Hepatocyte (in vitro differentiated cells): ENCODE measurements around the gene ZFPM1. TPM values are rescaled to one million over a fixed set of nuclear protein-coding genes. Genes with fewer than 3 reads are reported as not detected.

Source experiments
- DNase-seq: peaks from one replicate; pipeline ENCODE4 v3.0.0-alpha.2; 2016; ENCODE audit warnings: low spot score
- H2AFZ ChIP-seq: fragments of 200-600 bp; sonication (generic); 2 replicates; pipeline ENCODE4 v1.6.0; 2016; ENCODE audit warnings: antibody characterized with exemption, mild to moderate bottlenecking
- H3K27ac ChIP-seq: fragments of 200-600 bp; sonication (generic); 2 replicates; pipeline ENCODE4 v1.5.1; 2016; ENCODE audit warnings: mild to moderate bottlenecking
- H3K27me3 ChIP-seq: fragments of 200-600 bp; sonication (generic); 2 replicates; pipeline ENCODE4 v1.6.1; 2016
- H3K36me3 ChIP-seq: fragments of 200-600 bp; sonication (generic); replicated peaks from 2 replicates; pipeline ENCODE4 v1.5.1; 2016; ENCODE audit warnings: low read depth; ENCODE audit not compliant: insufficient read depth
- H3K4me1 ChIP-seq: fragments of 200-600 bp; sonication (generic); 2 replicates; pipeline ENCODE4 v1.5.1; 2016; ENCODE audit warnings: mild to moderate bottlenecking, moderate library complexity; ENCODE audit not compliant: insufficient read depth
- H3K4me2 ChIP-seq: fragments of 200-600 bp; sonication (generic); 2 replicates; pipeline ENCODE4 v1.6.0; 2016
- H3K4me3 ChIP-seq: fragments of 200-600 bp; sonication (generic); 2 replicates; pipeline ENCODE4 v1.5.1; 2016; ENCODE audit warnings: mild to moderate bottlenecking
- H3K79me2 ChIP-seq: fragments of 200-600 bp; sonication (generic); 2 replicates; pipeline ENCODE4 v1.6.0; 2017; ENCODE audit warnings: mild to moderate bottlenecking
- H3K9me2 ChIP-seq: fragments of 200-600 bp; sonication (generic); replicated peaks from 2 replicates; pipeline ENCODE4 v1.6.0; 2017; ENCODE audit warnings: mild to moderate bottlenecking; ENCODE audit not compliant: insufficient read depth
- H3K9me3 ChIP-seq: fragments of 200-600 bp; sonication (generic); 2 replicates; pipeline ENCODE4 v1.5.1; 2016; ENCODE audit warnings: low read depth, mild to moderate bottlenecking
- H4K20me1 ChIP-seq: fragments of 200-600 bp; sonication (generic); 2 replicates; pipeline ENCODE4 v1.6.0; 2016; ENCODE audit warnings: mild to moderate bottlenecking; ENCODE audit not compliant: insufficient read depth, poor library complexity, severe bottlenecking
- CTCF ChIP-seq: fragments of 200-600 bp; sonication (generic); IDR thresholded peaks from 2 replicates; pipeline ENCODE4 v1.5.1; 2016; ENCODE audit warnings: antibody characterized with exemption, mild to moderate bottlenecking; ENCODE audit not compliant: poor library complexity
- EZH2 ChIP-seq: fragments of 200-600 bp; sonication (generic); IDR thresholded peaks from 2 replicates; pipeline ENCODE4 v1.6.1; 2016; ENCODE audit warnings: antibody characterized with exemption, mild to moderate bottlenecking, borderline replicate concordance
- EZH2phosphoT487 ChIP-seq: fragments of 200-600 bp; sonication (generic); IDR thresholded peaks from one replicate; pipeline ENCODE4 v1.6.1; 2018; ENCODE audit warnings: antibody characterized with exemption, mild to moderate bottlenecking, low read depth, moderate library complexity; ENCODE audit not compliant: unreplicated experiment, severe bottlenecking
- WGBS: methylation state at CpG from one replicate; pipeline ENCODE4 v1.1.6; 2016; ENCODE audit warnings: low lambda C conversion rate; ENCODE audit errors: missing lambda C conversion rate; 5-methylcytosine and 5-hydroxymethylcytosine counted together
- polyA plus RNA-seq: library from polyadenylated mRNA; unstranded; fragments of >200 nt; fragmentation: Nextera tagmentation; extraction: Ambion mirVana; gene quantifications from 2 replicates; pipeline ENCODE4 v1.2.1, GENCODE V29; 2016
- total RNA-seq: library from RNA; depleted of rRNA; stranded (reverse); fragments of >200 nt; gene quantifications from 2 replicates; pipeline ENCODE4 v1.2.3, GENCODE V29; 2014

The ZFPM1 gene
- total and polyA plus RNA-seq, 2 experiments from 2014 or later: 4.1 to 11.9 TPM

GRCh38 chr16:88416686-88417085, 36.4 kb upstream of the ZFPM1 start:
- Histone ChIP-seq H3K4me2 (no peak overlapping the region), H3K9me3 (no peaks in the 10 kb centered on the region), H3K4me3 (no peak overlapping the region), H2AFZ (no peak overlapping the region), H3K9me2 (no peaks in the 10 kb centered on the region), H3K4me1 (no peaks in the 10 kb centered on the region), H3K79me2 (no peaks in the 10 kb centered on the region), H4K20me1 (no peaks in the 10 kb centered on the region), H3K27me3 (no peaks in the 10 kb centered on the region), H3K36me3 (no peaks in the 10 kb centered on the region), H3K27ac (no peak overlapping the region)
- no peak for DNase-seq
- WGBS: 94% methylated on average over 17 of the region's 17 CpGs
- TF ChIP-seq CTCF (no peak), EZH2 (no peak), EZH2phosphoT487 (no peak)

GRCh38 chr16:88417684-88418476, 35.2 kb upstream of the ZFPM1 start:
- no peaks in the 10 kb centered on the region for H3K36me3 ChIP-seq
- no peaks in the 10 kb centered on the region for H3K9me2 ChIP-seq
- H2AFZ ChIP-seq: no peak overlapping the region
- no peaks in the 10 kb centered on the region for H3K9me3 ChIP-seq
- 88% methylated on average over 17 of the region's 17 CpGs for WGBS
- H3K4me3 ChIP-seq: no peak overlapping the region
- H4K20me1 ChIP-seq: no peaks in the 10 kb centered on the region
- no peak for TF ChIP-seq EZH2
- no peak for TF ChIP-seq EZH2phosphoT487
- no peak for TF ChIP-seq CTCF
- H3K4me1 ChIP-seq: no peaks in the 10 kb centered on the region
- H3K79me2 ChIP-seq: no peaks in the 10 kb centered on the region
- no peak overlapping the region for H3K4me2 ChIP-seq
- H3K27ac ChIP-seq: no peak overlapping the region
- no peak for DNase-seq
- no peaks in the 10 kb centered on the region for H3K27me3 ChIP-seq

- no peak overlapping the region for H3K4me2 ChIP-seq
- no peak overlapping the region for H3K27ac ChIP-seq
- H3K4me1 ChIP-seq: no peaks in the 10 kb centered on the region
- WGBS: 90% methylated on average over 18 of the region's 18 CpGs
- H3K36me3 ChIP-seq: no peaks in the 10 kb centered on the region
- no peaks in the 10 kb centered on the region for H3K79me2 ChIP-seq
- TF ChIP-seq EZH2phosphoT487 (no peak), CTCF (no peak), EZH2 (no peak)
- DNase-seq: no peak
- H3K27me3 ChIP-seq: no peaks in the 10 kb centered on the region
- H3K4me3 ChIP-seq: no peak overlapping the region
- H3K9me3 ChIP-seq: no peaks in the 10 kb centered on the region
- H4K20me1 ChIP-seq: no peaks in the 10 kb centered on the region
- H2AFZ ChIP-seq: no peak overlapping the region
- H3K9me2 ChIP-seq: no peaks in the 10 kb centered on the region
Observed at GRCh38 chr16:88418869-88419268, 34.2 kb upstream of the ZFPM1 start.
